ENCODE measurements around the gene NCAM2.

DNA sequence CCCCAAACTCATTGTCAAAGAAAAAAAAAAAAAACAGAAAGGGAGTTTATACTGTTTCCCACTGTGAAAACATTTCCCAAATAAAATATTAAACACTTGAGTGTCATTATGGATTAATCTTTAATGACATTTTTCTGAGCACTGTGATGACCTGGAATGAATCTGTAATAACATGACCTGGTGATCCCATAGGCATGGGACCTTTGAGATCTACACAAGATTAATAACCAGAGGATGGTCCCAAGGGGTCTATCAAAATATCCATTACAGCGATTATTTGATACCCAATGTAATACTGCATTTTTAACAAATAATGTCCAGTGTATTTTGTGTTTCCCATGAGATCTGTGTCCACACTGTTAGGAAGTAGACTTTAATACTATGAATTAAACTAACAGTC is 32.4 kb upstream of the NCAM2 start:
- TF ChIP-seq, protein P1, sequence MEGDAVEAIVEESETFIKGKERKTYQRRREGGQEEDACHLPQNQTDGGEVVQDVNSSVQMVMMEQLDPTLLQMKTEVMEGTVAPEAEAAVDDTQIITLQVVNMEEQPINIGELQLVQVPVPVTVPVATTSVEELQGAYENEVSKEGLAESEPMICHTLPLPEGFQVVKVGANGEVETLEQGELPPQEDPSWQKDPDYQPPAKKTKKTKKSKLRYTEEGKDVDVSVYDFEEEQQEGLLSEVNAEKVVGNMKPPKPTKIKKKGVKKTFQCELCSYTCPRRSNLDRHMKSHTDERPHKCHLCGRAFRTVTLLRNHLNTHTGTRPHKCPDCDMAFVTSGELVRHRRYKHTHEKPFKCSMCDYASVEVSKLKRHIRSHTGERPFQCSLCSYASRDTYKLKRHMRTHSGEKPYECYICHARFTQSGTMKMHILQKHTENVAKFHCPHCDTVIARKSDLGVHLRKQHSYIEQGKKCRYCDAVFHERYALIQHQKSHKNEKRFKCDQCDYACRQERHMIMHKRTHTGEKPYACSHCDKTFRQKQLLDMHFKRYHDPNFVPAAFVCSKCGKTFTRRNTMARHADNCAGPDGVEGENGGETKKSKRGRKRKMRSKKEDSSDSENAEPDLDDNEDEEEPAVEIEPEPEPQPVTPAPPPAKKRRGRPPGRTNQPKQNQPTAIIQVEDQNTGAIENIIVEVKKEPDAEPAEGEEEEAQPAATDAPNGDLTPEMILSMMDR (IDR thresholded peaks at IDR 0.05; ENCODE audit: poor library complexity): no peak
- TF ChIP-seq EZH2 (IDR thresholded peaks at IDR 0.05; ENCODE audit: borderline replicate concordance): no peak
- no peak for TF ChIP-seq EZH2phosphoT487 (IDR thresholded peaks at IDR 0.05; ENCODE audit: low read depth, severe bottlenecking, unreplicated experiment)

All from hepatocyte (in vitro differentiated cells).